Measurements from ENCODE around the gene ZNF160. TPM values are rescaled to one million over a fixed set of nuclear protein-coding genes. Genes with fewer than 3 reads are reported as not detected.

ZNF160 gene
- total and polyA plus RNA-seq, 4 experiments from 2014 or later = 19.0 to 81.1 (median 51.5) TPM

- Histone ChIP-seq H3K27me3 (ENCODE audit: insufficient read depth, low read length) (no peaks in the 10 kb centered on the region), H3K4me1 (ENCODE audit: insufficient read depth, low read length) (no peaks in the 10 kb centered on the region), H3K27ac (ENCODE audit: low read depth, low read length) (no peak overlapping the region), H3K4me3 (ENCODE audit: low read length in 2 of 2) (no peak overlapping the region), H3K36me3 (ENCODE audit: insufficient read depth, low read length) (peaks cover 41% of the 10 kb centered on the region), H3K9me3 (ENCODE audit: control insufficient read depth in 1 of 2, low read length in 2 of 2) (peaks cover 0 to 33% of the 10 kb centered on the region in 2 donors)
- POLR2A ChIA-PET (ENCODE audit: partially characterized antibody) = no interaction called here
- CTCF ChIA-PET (ENCODE audit: partially characterized antibody) = no interaction called here
- intact Hi-C loops (cut with micrococcal nuclease) = no loop called here
- Mint-ChIP-seq H3K4me1 (peaks cover 0 to 8% (median 5%) of the 10 kb centered on the region in 4 donors), H3K27ac (no peak overlapping the region), H3K36me3 (peaks cover 91 to 97% of the 10 kb centered on the region in 2 donors), H3K27me3 (no peaks in the 10 kb centered on the region), H3K9me3 (peaks cover 4 to 98% (median 90%) of the 10 kb centered on the region in 8 donors), H3K4me3 (peak overlapping the region in 3 of 8 donors; percentile 17 to 54 (median 26))
- DNase-seq = no peak
Observed at GRCh38 chr19:53078668-53079067, 24.6 kb downstream of the ZNF160 start.

GRCh38 chr19:53076984-53077383 lies 26.2 kb downstream of the ZNF160 start:
- H3K36me3 Mint-ChIP-seq = peaks cover 88 to 97% of the 10 kb centered on the region in 2 donors
- ChIA-PET POLR2A (ENCODE audit: partially characterized antibody) (no interaction called here), CTCF (ENCODE audit: partially characterized antibody) (interaction anchor here (0.7 kb wide), 2 partner anchors 89 to 100 kb away, joined by 3 read pairs; no protein-coding TSS in a partner anchor)
- H3K27ac ChIP-seq (ENCODE audit: low read depth, low read length) = no peak overlapping the region
- no peak for DNase-seq
- H3K4me3 ChIP-seq (ENCODE audit: low read length in 2 of 2) = no peak overlapping the region
- peak overlapping the region in 2 of 8 donors; percentile 12 to 20 for H3K4me3 Mint-ChIP-seq
- H3K4me1 Mint-ChIP-seq = peaks cover 0 to 8% (median 5%) of the 10 kb centered on the region in 4 donors
- no peaks in the 10 kb centered on the region for H3K27me3 Mint-ChIP-seq
- intact Hi-C loops (cut with micrococcal nuclease) = no loop called here
- no peaks in the 10 kb centered on the region for H3K27me3 ChIP-seq (ENCODE audit: insufficient read depth, low read length)
- peaks cover 57% of the 10 kb centered on the region for H3K36me3 ChIP-seq (ENCODE audit: insufficient read depth, low read length)
- H3K9me3 ChIP-seq (ENCODE audit: control insufficient read depth in 1 of 2, low read length in 2 of 2) = peaks cover 6 to 46% of the 10 kb centered on the region in 2 donors
- no peaks in the 10 kb centered on the region for H3K4me1 ChIP-seq (ENCODE audit: insufficient read depth, low read length)
- peaks cover 4 to 98% (median 91%) of the 10 kb centered on the region in 8 donors for H3K9me3 Mint-ChIP-seq
- H3K27ac Mint-ChIP-seq = no peak overlapping the region

- Histone ChIP-seq H3K27ac (ENCODE audit: low read depth, low read length) (no peak overlapping the region), H3K4me1 (ENCODE audit: insufficient read depth, low read length) (no peaks in the 10 kb centered on the region), H3K36me3 (ENCODE audit: insufficient read depth, low read length) (peaks cover 37% of the 10 kb centered on the region), H3K4me3 (ENCODE audit: low read length in 2 of 2) (peak overlapping the region in 1 of 2 donors; percentile 34), H3K27me3 (ENCODE audit: insufficient read depth, low read length) (no peaks in the 10 kb centered on the region), H3K9me3 (ENCODE audit: control insufficient read depth in 1 of 2, low read length in 2 of 2) (peaks cover 30 to 67% of the 10 kb centered on the region in 2 donors)
- peaks cover 54 to 65% of the 10 kb centered on the region in 2 donors for H3K36me3 Mint-ChIP-seq
- peaks cover 0 to 97% (median 79%) of the 10 kb centered on the region in 8 donors for H3K9me3 Mint-ChIP-seq
- intact Hi-C loops (cut with micrococcal nuclease) = no loop called here
- ChIA-PET CTCF (ENCODE audit: partially characterized antibody) (no interaction called here), POLR2A (ENCODE audit: partially characterized antibody) (no interaction called here)
- no peak overlapping the region for H3K4me3 Mint-ChIP-seq
- H3K4me1 Mint-ChIP-seq = no peaks in the 10 kb centered on the region
- H3K27ac Mint-ChIP-seq = no peak overlapping the region
- no peaks in the 10 kb centered on the region for H3K27me3 Mint-ChIP-seq
- DNase-seq = no peak
Observed at GRCh38 chr19:53068834-53069233, 34.4 kb downstream of the ZNF160 start.

- Mint-ChIP-seq H3K9me3 (peaks cover 0 to 97% (median 81%) of the 10 kb centered on the region in 8 donors), H3K27me3 (no peaks in the 10 kb centered on the region), H3K27ac (no peak overlapping the region), H3K36me3 (peaks cover 50 to 60% of the 10 kb centered on the region in 2 donors), H3K4me3 (peak overlapping the region in 1 of 8 donors; percentile 17), H3K4me1 (no peaks in the 10 kb centered on the region)
- H3K4me1 ChIP-seq (ENCODE audit: insufficient read depth, low read length) = no peaks in the 10 kb centered on the region
- H3K9me3 ChIP-seq (ENCODE audit: control insufficient read depth in 1 of 2, low read length in 2 of 2) = peaks cover 27 to 68% of the 10 kb centered on the region in 2 donors
- H3K27ac ChIP-seq (ENCODE audit: low read depth, low read length) = no peak overlapping the region
- H3K27me3 ChIP-seq (ENCODE audit: insufficient read depth, low read length) = no peaks in the 10 kb centered on the region
- POLR2A ChIA-PET (ENCODE audit: partially characterized antibody) = no interaction called here
- H3K36me3 ChIP-seq (ENCODE audit: insufficient read depth, low read length) = peaks cover 30% of the 10 kb centered on the region
- intact Hi-C loops (cut with micrococcal nuclease) = no loop called here
- no peak for DNase-seq
- CTCF ChIA-PET (ENCODE audit: partially characterized antibody) = no interaction called here
- H3K4me3 ChIP-seq (ENCODE audit: low read length in 2 of 2) = no peak overlapping the region
Observed at GRCh38 chr19:53068199-53068598, 35.0 kb downstream of the ZNF160 start.

GRCh38 chr19:53057904-53058580 lies 45.2 kb downstream of the ZNF160 start:
- Mint-ChIP-seq H3K27ac (no peak overlapping the region), H3K36me3 (peaks cover 8 to 19% of the 10 kb centered on the region in 2 donors), H3K4me1 (peaks cover 0 to 3% (median under 1%) of the 10 kb centered on the region in 4 donors), H3K9me3 (peaks cover 0 to 91% (median 69%) of the 10 kb centered on the region in 8 donors), H3K4me3 (peak overlapping the region in 1 of 8 donors; percentile 13), H3K27me3 (peaks cover 1 to 2% of the 10 kb centered on the region in 2 donors)
- ChIA-PET POLR2A (ENCODE audit: partially characterized antibody) (no interaction called here), CTCF (ENCODE audit: partially characterized antibody) (no interaction called here)
- Histone ChIP-seq H3K4me1 (ENCODE audit: insufficient read depth, low read length) (no peaks in the 10 kb centered on the region), H3K27ac (ENCODE audit: low read depth, low read length) (no peak overlapping the region), H3K36me3 (ENCODE audit: insufficient read depth, low read length) (no peaks in the 10 kb centered on the region), H3K9me3 (ENCODE audit: control insufficient read depth in 1 of 2, low read length in 2 of 2) (peaks cover 5 to 33% of the 10 kb centered on the region in 2 donors), H3K4me3 (ENCODE audit: low read length in 2 of 2) (no peak overlapping the region), H3K27me3 (ENCODE audit: insufficient read depth, low read length) (no peaks in the 10 kb centered on the region)
- intact Hi-C loops (cut with micrococcal nuclease) = no loop called here
- DNase-seq = no peak

GRCh38 chr19:53055117-53055516 lies 48.1 kb downstream of the ZNF160 start:
- POLR2A ChIA-PET (ENCODE audit: partially characterized antibody) = no interaction called here
- CTCF ChIA-PET (ENCODE audit: partially characterized antibody) = no interaction called here

GRCh38 chr19:53047379-53047778 lies 55.8 kb downstream of the ZNF160 start:
- Mint-ChIP-seq H3K4me3 (no peak overlapping the region), H3K4me1 (no peaks in the 10 kb centered on the region), H3K9me3 (peaks cover 0 to 64% (median 51%) of the 10 kb centered on the region in 8 donors), H3K36me3 (peaks cover 6 to 18% of the 10 kb centered on the region in 2 donors), H3K27ac (no peak overlapping the region), H3K27me3 (no peaks in the 10 kb centered on the region)
- DNase-seq = no peak
- Histone ChIP-seq H3K36me3 (ENCODE audit: insufficient read depth, low read length) (no peaks in the 10 kb centered on the region), H3K4me3 (ENCODE audit: low read length in 2 of 2) (no peak overlapping the region), H3K9me3 (ENCODE audit: control insufficient read depth in 1 of 2, low read length in 2 of 2) (peaks cover 0 to 14% of the 10 kb centered on the region in 2 donors), H3K4me1 (ENCODE audit: insufficient read depth, low read length) (no peaks in the 10 kb centered on the region), H3K27ac (ENCODE audit: low read depth, low read length) (no peak overlapping the region), H3K27me3 (ENCODE audit: insufficient read depth, low read length) (no peaks in the 10 kb centered on the region)
- intact Hi-C loops (cut with micrococcal nuclease) = no loop called here
- ChIA-PET POLR2A (ENCODE audit: partially characterized antibody) (no interaction called here), CTCF (ENCODE audit: partially characterized antibody) (no interaction called here)

More at GRCh38 chr19:53055117-53055516, 48.1 kb downstream of the ZNF160 start:
- peaks cover 0 to 17% of the 10 kb centered on the region in 2 donors for H3K9me3 ChIP-seq (ENCODE audit: control insufficient read depth in 1 of 2, low read length in 2 of 2)
- H3K27ac ChIP-seq (ENCODE audit: low read depth, low read length) = no peak overlapping the region
- no peak for DNase-seq
- Mint-ChIP-seq H3K4me3 (peak overlapping the region in 1 of 8 donors; percentile 7), H3K4me1 (peaks cover 0 to 3% (median under 1%) of the 10 kb centered on the region in 4 donors), H3K27ac (no peak overlapping the region), H3K36me3 (peaks cover 14 to 18% of the 10 kb centered on the region in 2 donors), H3K9me3 (peaks cover 0 to 86% (median 68%) of the 10 kb centered on the region in 8 donors), H3K27me3 (peaks cover 1 to 2% of the 10 kb centered on the region in 2 donors)
- H3K36me3 ChIP-seq (ENCODE audit: insufficient read depth, low read length) = no peaks in the 10 kb centered on the region
- no peak overlapping the region for H3K4me3 ChIP-seq (ENCODE audit: low read length in 2 of 2)
- intact Hi-C loops (cut with micrococcal nuclease) = no loop called here
- no peaks in the 10 kb centered on the region for H3K4me1 ChIP-seq (ENCODE audit: insufficient read depth, low read length)
- H3K27me3 ChIP-seq (ENCODE audit: insufficient read depth, low read length) = no peaks in the 10 kb centered on the region

All from CD4-positive, alpha-beta memory T cell (primary cell).